Right lobe of liver (tissue), 4 donors: ENCODE results near the gene GIPC2.

Experiments used
- POLR2A ChIP-seq: fragments of 450-650 bp; IDR thresholded peaks from one replicate; pipeline ENCODE4 v1.6.1; 2017; ENCODE audit warnings: antibody characterized with exemption, mild to moderate bottlenecking
- TF ChIP-seq, protein P1 (sequence below), 4 donors: fragments of 200-600 bp in 3 of 4; fragments of 450-650 bp in 1 of 4; IDR thresholded peaks; one replicate each; pipeline versions ENCODE4 v1.5.1 to v1.8.0; 2016 to 2022; ENCODE audit warnings: antibody characterized with exemption in 4 of 4, mild to moderate bottlenecking in 2 of 4
- donor health status: DM: no; HTN: no; CAD: no.
- donor health status: DM: no; HTN: no; CAD: no.
- donor health status: DM: no; HTN: yes; CAD: no.

DNA sequence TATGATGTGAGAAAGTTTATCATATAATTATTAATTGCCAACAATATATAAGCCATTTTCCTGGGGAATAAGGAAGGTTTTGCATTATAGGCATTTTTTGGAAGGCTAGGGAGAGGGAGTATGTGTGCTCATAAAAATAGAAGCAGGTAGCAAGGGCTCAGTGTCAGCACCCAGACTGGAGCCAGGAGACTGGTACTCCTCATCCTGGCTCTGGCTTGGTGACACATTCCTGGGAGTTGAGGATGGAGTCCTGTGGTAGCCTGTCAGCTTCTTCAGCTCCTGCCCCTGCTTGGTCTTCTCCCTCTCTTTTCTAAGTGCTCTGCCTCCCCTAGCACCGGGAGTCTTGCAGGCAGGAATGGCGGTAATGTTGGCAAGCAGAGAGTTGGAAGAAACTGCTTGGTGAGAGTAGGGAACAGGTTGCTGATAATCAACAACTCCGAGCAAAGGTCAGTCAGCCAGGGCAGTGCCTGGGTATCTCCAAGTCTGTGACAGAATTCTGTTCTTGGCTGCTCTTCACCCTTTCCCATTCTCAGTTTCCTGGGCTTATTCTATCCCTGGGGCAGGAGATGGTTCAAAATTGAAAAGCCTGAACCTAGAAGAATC is 23.0 kb downstream of the GIPC2 start:
- no peak for TF ChIP-seq POLR2A
- TF ChIP-seq, protein P1, sequence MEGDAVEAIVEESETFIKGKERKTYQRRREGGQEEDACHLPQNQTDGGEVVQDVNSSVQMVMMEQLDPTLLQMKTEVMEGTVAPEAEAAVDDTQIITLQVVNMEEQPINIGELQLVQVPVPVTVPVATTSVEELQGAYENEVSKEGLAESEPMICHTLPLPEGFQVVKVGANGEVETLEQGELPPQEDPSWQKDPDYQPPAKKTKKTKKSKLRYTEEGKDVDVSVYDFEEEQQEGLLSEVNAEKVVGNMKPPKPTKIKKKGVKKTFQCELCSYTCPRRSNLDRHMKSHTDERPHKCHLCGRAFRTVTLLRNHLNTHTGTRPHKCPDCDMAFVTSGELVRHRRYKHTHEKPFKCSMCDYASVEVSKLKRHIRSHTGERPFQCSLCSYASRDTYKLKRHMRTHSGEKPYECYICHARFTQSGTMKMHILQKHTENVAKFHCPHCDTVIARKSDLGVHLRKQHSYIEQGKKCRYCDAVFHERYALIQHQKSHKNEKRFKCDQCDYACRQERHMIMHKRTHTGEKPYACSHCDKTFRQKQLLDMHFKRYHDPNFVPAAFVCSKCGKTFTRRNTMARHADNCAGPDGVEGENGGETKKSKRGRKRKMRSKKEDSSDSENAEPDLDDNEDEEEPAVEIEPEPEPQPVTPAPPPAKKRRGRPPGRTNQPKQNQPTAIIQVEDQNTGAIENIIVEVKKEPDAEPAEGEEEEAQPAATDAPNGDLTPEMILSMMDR (IDR thresholded peaks at IDR 0.05) = no peak
